Panc1 (cell line): ENCODE measurements around the gene IZUMO1. TPM values are rescaled to one million over a fixed set of nuclear protein-coding genes. Genes with fewer than 3 reads are reported as not detected.

ENCODE experiments used
- ATAC-seq: fragments of 200-7000 bp; cut with Tn5 transposase; 2 replicates; pipeline ENCODE4 v1.9.1; 2020; ENCODE audit warnings: mild to moderate bottlenecking, moderate library complexity
- BruUV-seq: library from RNA; stranded (reverse); fragments of 400-500 nt; replicated peaks from 2 replicates; lab custom pipeline; 2021; lab: Mats Ljungman, UMichigan
- CTCF ChIA-PET: fragments of 300-600 bp; sonication (Branson Sonifier 250); formaldehyde crosslinking; loops from one replicate; lab custom pipeline; 2022; ENCODE audit warnings: antibody characterized with exemption; lab: Charles Lee
- POLR2A ChIA-PET: fragments of 300-600 bp; sonication (Branson Sonifier 250); formaldehyde crosslinking; loops from one replicate; lab custom pipeline; 2022; ENCODE audit warnings: antibody characterized with exemption; lab: Charles Lee
- DNase-seq: peaks from one replicate; pipeline ENCODE4 v3.0.0-alpha.2; 2010; ENCODE audit warnings: low read depth, low spot score
- H3K27ac ChIP-seq: 2 replicates; pipeline ENCODE4 v1.5.1; 2011; ENCODE audit warnings: mild to moderate bottlenecking, low read length, inconsistent platforms
- H3K27me3 ChIP-seq: fragments of 200-500 bp; sonication (Bioruptor generic); 2 replicates; pipeline ENCODE4 v1.6.0; 2014; ENCODE audit warnings: low read length, inconsistent platforms; ENCODE audit not compliant: control insufficient read depth, insufficient read depth
- H3K36me3 ChIP-seq: fragments of 200-500 bp; sonication (Bioruptor generic); 2 replicates; pipeline ENCODE4 v1.5.1; 2014; ENCODE audit warnings: inconsistent platforms, mild to moderate bottlenecking, low read length, moderate library complexity; ENCODE audit not compliant: control insufficient read depth, insufficient read depth
- H3K4me1 ChIP-seq: 2 replicates; pipeline ENCODE4 v1.5.1; 2011; ENCODE audit warnings: inconsistent platforms, mild to moderate bottlenecking, low read length, moderate library complexity; ENCODE audit not compliant: control insufficient read depth, insufficient read depth
- H3K4me3 ChIP-seq, 2 experiments: 2 replicates each; pipeline ENCODE4 v1.5.1; 2011 to 2012; ENCODE audit warnings: low read depth in 2 of 2, low read length in 2 of 2, mild to moderate bottlenecking in 2 of 2, inconsistent platforms in 1 of 2, moderate library complexity in 1 of 2
- H3K9me3 ChIP-seq: fragments of 200-500 bp; sonication (Bioruptor generic); 2 replicates; pipeline ENCODE4 v1.5.1; 2014; ENCODE audit warnings: low read depth, mild to moderate bottlenecking, inconsistent platforms, low read length, moderate library complexity; ENCODE audit not compliant: control insufficient read depth, insufficient read depth
- POLR2AphosphoS5 ChIP-seq: IDR thresholded peaks from 2 replicates; pipeline ENCODE4 v1.6.1; 2012; ENCODE audit warnings: mild to moderate bottlenecking, low read depth, low read length, moderate library complexity
- REST ChIP-seq, 2 experiments: IDR thresholded peaks; 2 replicates each; pipeline ENCODE4 v1.6.1; 2011 to 2012; ENCODE audit warnings: low read depth in 2 of 2, control low read depth in 1 of 2, low read length in 1 of 2, mild to moderate bottlenecking in 1 of 2, moderate library complexity in 1 of 2; ENCODE audit not compliant: insufficient read depth in 1 of 2
- SIN3A ChIP-seq: IDR thresholded peaks from 2 replicates; pipeline ENCODE4 v1.6.1; 2012; ENCODE audit warnings: low read depth, mild to moderate bottlenecking, low read length, moderate library complexity, borderline replicate concordance; ENCODE audit not compliant: insufficient read depth
- TCF7L2 ChIP-seq: IDR thresholded peaks from 2 replicates; pipeline ENCODE4 v1.6.1; 2011; ENCODE audit warnings: mild to moderate bottlenecking, low read depth, low read length, inconsistent platforms
- in situ Hi-C: cut with HindIII; loops from 2 replicates; pipeline ENCODE4 v1.10.0; 2016; ENCODE audit warnings: low sequenced_read_pairs, low pct_unique_long_range_greater_than_20kb
- intact Hi-C: fragments of 100-400 bp; cut with micrococcal nuclease; formaldehyde crosslinking; loops from one replicate; pipeline ENCODE4 v1.10.0; 2022; ENCODE audit not compliant: unreplicated experiment
- total RNA-seq: library from RNA; stranded (reverse); gene quantifications from one replicate; pipeline ENCODE4 v1.2.1, GENCODE V29; 2021; ENCODE audit not compliant: unreplicated experiment
- TF ChIP-seq, protein P1 (sequence below): fragments of 450-650 bp; IDR thresholded peaks from 2 replicates; pipeline ENCODE4 v1.5.1; 2017; ENCODE audit warnings: mild to moderate bottlenecking

Gene IZUMO1
- total RNA-seq, 1 experiment from 2014 or later = not detected

DNA sequence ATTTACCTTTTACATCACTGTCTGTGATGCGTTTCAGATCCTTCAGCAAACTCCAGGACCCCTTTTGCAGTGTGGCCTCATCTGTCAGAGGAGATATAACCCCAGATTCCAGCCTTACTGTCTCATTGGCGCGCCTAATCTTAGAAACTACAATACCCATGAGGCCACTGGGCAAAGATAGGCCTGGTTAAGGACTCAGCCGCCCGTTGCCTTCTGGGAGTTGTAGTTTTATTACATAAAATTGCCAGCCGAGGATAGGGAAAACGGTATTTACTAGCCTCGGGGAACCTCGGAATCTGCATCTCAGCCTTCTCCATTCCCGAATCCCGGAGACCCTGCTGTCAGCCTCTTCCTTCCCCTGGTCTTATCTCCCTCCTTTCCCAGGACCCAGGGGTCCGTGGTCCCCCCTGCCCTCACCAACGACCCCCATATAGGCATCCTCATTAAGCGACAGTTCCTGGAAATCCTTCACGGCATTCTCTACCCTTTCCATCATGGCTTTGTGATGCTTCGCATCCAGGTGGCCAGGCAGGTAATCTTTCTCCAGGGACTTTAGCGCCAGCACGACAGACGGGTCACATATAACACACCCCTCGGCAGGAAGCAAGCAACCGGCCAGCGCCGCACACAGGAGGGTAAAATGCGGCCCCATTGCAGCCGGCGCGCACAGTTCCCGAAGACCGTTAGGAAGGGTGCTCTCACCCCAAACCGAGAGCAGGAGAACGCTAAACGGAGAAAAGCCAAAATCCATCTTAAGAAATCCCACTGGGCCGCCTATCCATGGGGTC lies 1.3 kb downstream of the IZUMO1 start:
- BruUV-seq = no TSS peak
- DNase-seq (no peak), ATAC-seq (peak; percentile 83)
- Histone ChIP-seq H3K27me3 (no peaks in the 10 kb centered on the region), H3K9me3 (no peaks in the 10 kb centered on the region), H3K36me3 (no peaks in the 10 kb centered on the region), H3K4me3 (no peak overlapping the region; a peak in 1 of 4 replicates), H3K27ac (no peak overlapping the region), H3K4me1 (no peaks in the 10 kb centered on the region; the same call in 1 of the 2 replicates)
- CTCF ChIA-PET = no interaction called here
- in situ Hi-C loops (no loop called here), intact Hi-C loops (no loop called here)
- TF ChIP-seq REST (IDR thresholded peaks at IDR 0.05; ENCODE audit: insufficient read depth in 1 of 2, low read depth in 2 of 2, low read length in 1 of 2) = no peak
- no peak for TF ChIP-seq TCF7L2
- no peak for TF ChIP-seq SIN3A
- no peak for TF ChIP-seq POLR2AphosphoS5
- TF ChIP-seq, protein P1, sequence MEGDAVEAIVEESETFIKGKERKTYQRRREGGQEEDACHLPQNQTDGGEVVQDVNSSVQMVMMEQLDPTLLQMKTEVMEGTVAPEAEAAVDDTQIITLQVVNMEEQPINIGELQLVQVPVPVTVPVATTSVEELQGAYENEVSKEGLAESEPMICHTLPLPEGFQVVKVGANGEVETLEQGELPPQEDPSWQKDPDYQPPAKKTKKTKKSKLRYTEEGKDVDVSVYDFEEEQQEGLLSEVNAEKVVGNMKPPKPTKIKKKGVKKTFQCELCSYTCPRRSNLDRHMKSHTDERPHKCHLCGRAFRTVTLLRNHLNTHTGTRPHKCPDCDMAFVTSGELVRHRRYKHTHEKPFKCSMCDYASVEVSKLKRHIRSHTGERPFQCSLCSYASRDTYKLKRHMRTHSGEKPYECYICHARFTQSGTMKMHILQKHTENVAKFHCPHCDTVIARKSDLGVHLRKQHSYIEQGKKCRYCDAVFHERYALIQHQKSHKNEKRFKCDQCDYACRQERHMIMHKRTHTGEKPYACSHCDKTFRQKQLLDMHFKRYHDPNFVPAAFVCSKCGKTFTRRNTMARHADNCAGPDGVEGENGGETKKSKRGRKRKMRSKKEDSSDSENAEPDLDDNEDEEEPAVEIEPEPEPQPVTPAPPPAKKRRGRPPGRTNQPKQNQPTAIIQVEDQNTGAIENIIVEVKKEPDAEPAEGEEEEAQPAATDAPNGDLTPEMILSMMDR = no peak
- POLR2A ChIA-PET = no interaction called here

GRCh38 chr19:48742096-48742495 lies 4.6 kb downstream of the IZUMO1 start:
- no peaks in the 10 kb centered on the region; the same call in 1 of the 2 replicates for H3K4me1 ChIP-seq
- DNase-seq (no peak), ATAC-seq (no peak)
- no peaks in the 10 kb centered on the region for H3K9me3 ChIP-seq
- TF ChIP-seq SIN3A (no peak), POLR2AphosphoS5 (no peak), REST (IDR thresholded peaks at IDR 0.05; ENCODE audit: insufficient read depth in 1 of 2, low read depth in 2 of 2, low read length in 1 of 2) (no peak), TCF7L2 (no peak)
- TF ChIP-seq, protein P1 = no peak
- H3K27me3 ChIP-seq = no peaks in the 10 kb centered on the region
- intact Hi-C loops (no loop called here), in situ Hi-C loops (no loop called here)
- no peak overlapping the region for H3K4me3 ChIP-seq
- no TSS peak for BruUV-seq
- CTCF ChIA-PET = no interaction called here
- POLR2A ChIA-PET = no interaction called here
- no peak overlapping the region for H3K27ac ChIP-seq
- H3K36me3 ChIP-seq = no peaks in the 10 kb centered on the region
